ENCODE data around the gene CSF1.

The CSF1 gene

DNA sequence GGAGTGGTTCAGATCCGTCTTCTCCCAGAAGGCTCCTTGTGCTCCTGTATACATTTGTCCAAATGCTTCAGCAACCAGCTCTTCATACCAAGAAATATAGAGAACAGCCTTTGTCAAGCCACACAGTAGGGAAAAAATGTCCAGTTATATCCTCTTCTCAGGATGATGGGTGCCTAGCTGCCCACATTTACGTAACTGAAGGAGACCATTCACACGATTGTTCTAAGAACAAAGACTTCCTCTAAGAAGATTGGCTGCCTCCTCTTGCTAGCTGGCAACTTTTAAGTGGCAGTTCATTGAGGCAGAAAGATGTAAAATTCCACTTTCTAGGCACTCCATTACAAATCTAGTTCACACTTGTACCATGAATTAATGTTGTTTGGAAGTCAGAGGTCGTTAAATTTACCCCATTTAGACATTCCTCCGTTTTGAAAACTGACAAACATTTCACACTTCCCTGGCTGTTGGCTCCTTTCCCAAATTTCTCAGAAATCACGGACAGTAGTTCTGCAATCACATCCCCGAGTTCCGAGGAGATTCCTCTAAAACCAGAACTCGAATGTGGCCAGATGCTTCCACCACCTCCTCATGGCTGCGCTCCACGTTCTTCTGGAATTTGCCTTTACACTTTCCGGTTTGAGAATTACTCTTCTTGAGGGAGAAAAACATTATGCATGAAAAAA, 45.6 kb upstream of the CSF1 start:
- no peak overlapping the region for H3K9ac ChIP-seq (ENCODE audit: low read length)

DNA sequence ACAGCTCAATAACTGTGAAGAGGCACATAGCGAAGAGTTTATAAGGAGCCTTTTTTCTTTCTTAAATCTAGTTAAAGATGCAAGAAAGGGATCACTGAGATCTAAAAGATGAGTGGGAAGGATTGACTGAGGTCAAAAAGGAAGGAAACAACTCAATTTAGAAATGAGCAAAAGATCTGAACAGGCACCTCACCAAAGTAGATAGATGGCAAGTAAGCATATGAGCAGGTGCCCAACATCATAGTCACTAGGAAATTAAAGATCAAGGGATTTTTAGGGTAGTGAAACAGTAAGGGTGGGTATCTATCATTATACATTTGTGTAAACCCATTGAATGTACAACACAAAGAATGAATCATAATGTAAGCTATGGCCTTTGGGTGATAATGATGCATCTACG, 44.6 kb upstream of the CSF1 start:
- H3K79me2 ChIP-seq (ENCODE audit: low read length): no peaks in the 10 kb centered on the region
- no peaks in the 10 kb centered on the region for H3K9me3 ChIP-seq (ENCODE audit: insufficient read depth, low read length)
- H3K4me2 ChIP-seq (ENCODE audit: low read length): no peak overlapping the region
- H4K20me1 ChIP-seq (ENCODE audit: insufficient read depth, low read length): no peaks in the 10 kb centered on the region
- H3K27me3 ChIP-seq (ENCODE audit: low read depth, low read length): no peaks in the 10 kb centered on the region
- H3K36me3 ChIP-seq (replicated peaks; ENCODE audit: low read depth, low read length): no peaks in the 10 kb centered on the region
- H3K9ac ChIP-seq (ENCODE audit: low read length): no peak overlapping the region
- no peak overlapping the region for H2AFZ ChIP-seq (ENCODE audit: low read depth, low read length)
- TF ChIP-seq EZH2phosphoT487 (IDR thresholded peaks at IDR 0.05; ENCODE audit: low read depth): no peak
- TF ChIP-seq, protein P1, sequence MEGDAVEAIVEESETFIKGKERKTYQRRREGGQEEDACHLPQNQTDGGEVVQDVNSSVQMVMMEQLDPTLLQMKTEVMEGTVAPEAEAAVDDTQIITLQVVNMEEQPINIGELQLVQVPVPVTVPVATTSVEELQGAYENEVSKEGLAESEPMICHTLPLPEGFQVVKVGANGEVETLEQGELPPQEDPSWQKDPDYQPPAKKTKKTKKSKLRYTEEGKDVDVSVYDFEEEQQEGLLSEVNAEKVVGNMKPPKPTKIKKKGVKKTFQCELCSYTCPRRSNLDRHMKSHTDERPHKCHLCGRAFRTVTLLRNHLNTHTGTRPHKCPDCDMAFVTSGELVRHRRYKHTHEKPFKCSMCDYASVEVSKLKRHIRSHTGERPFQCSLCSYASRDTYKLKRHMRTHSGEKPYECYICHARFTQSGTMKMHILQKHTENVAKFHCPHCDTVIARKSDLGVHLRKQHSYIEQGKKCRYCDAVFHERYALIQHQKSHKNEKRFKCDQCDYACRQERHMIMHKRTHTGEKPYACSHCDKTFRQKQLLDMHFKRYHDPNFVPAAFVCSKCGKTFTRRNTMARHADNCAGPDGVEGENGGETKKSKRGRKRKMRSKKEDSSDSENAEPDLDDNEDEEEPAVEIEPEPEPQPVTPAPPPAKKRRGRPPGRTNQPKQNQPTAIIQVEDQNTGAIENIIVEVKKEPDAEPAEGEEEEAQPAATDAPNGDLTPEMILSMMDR (IDR thresholded peaks at IDR 0.05; ENCODE audit: low read depth, low read length): no peak
- no peaks in the 10 kb centered on the region for H3K4me1 ChIP-seq (ENCODE audit: low read length)
- no peak overlapping the region for H3K4me3 ChIP-seq (ENCODE audit: low read length)
- H3K27ac ChIP-seq (ENCODE audit: low read length): no peak overlapping the region

More for the DNA sequence above, 45.6 kb upstream of the CSF1 start:
- Histone ChIP-seq H3K4me2 (ENCODE audit: low read length) (no peak overlapping the region), H3K79me2 (ENCODE audit: low read length) (no peaks in the 10 kb centered on the region), H3K4me3 (ENCODE audit: low read length) (no peak overlapping the region), H2AFZ (ENCODE audit: low read depth, low read length) (no peak overlapping the region), H3K27ac (ENCODE audit: low read length) (no peak overlapping the region), H3K4me1 (ENCODE audit: low read length) (no peaks in the 10 kb centered on the region), H4K20me1 (ENCODE audit: insufficient read depth, low read length) (no peaks in the 10 kb centered on the region), H3K9me3 (ENCODE audit: insufficient read depth, low read length) (no peaks in the 10 kb centered on the region), H3K36me3 (replicated peaks; ENCODE audit: low read depth, low read length) (no peaks in the 10 kb centered on the region), H3K27me3 (ENCODE audit: low read depth, low read length) (no peaks in the 10 kb centered on the region)
- TF ChIP-seq, protein P1 (IDR thresholded peaks at IDR 0.05; ENCODE audit: low read depth, low read length): no peak
- TF ChIP-seq EZH2phosphoT487 (IDR thresholded peaks at IDR 0.05; ENCODE audit: low read depth): no peak

DNA sequence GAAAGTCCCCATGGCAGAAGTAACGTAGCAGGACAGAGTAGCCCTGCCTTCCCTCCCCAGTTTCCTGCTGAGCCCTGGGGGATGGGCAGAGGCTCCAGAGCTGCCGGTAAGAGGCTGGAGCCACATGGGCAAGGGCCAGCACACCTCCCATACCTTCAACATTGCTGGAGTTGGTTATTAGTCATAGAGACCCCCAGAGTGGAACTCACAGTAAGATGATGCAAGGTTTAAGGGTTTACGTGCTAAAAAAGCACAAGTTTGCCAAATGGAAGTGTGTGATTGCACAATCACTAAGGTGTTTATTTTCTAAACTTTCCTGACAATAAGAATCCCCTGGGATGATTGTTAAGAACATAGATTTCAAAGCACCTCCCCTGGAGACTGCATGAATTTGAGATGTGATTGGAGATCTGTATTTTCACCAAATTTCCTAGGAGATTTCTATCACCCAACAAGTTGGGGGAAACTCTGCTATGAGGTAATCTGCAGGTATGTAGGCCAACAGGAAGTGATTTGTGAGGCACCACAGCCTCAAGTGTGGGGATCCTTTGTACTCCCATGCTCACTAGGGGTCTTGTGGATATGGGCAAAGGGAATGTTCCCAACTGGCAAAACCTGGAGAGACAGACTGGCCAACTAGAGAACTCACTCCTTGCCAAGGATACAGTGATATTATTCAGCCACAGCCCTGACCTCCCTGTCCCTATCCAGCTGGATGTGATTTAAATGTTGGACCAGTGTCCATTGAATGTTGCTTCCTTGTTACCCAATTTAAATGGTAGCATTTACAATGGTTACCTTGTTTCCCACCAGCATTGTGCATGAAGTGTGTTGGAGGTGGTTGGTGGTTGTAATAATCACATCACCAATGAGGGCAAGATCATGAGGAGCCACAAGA, 37.1 kb upstream of the CSF1 start:
- no peaks in the 10 kb centered on the region for H3K4me1 ChIP-seq (ENCODE audit: low read length)
- H3K9me3 ChIP-seq (ENCODE audit: insufficient read depth, low read length): no peaks in the 10 kb centered on the region
- no peak overlapping the region for H3K4me2 ChIP-seq (ENCODE audit: low read length)

More for the DNA sequence above, 37.1 kb upstream of the CSF1 start:
- Histone ChIP-seq H4K20me1 (ENCODE audit: insufficient read depth, low read length) (no peaks in the 10 kb centered on the region), H2AFZ (ENCODE audit: low read depth, low read length) (no peak overlapping the region), H3K27me3 (ENCODE audit: low read depth, low read length) (peaks cover 8% of the 10 kb centered on the region; the same call in 1 of the 2 replicates), H3K9ac (ENCODE audit: low read length) (no peak overlapping the region), H3K27ac (ENCODE audit: low read length) (no peak overlapping the region), H3K79me2 (ENCODE audit: low read length) (no peaks in the 10 kb centered on the region), H3K36me3 (replicated peaks; ENCODE audit: low read depth, low read length) (no peaks in the 10 kb centered on the region), H3K4me3 (ENCODE audit: low read length) (no peak overlapping the region)
- TF ChIP-seq, protein P1 (IDR thresholded peaks at IDR 0.05; ENCODE audit: low read depth, low read length): no peak
- TF ChIP-seq EZH2phosphoT487 (IDR thresholded peaks at IDR 0.05; ENCODE audit: low read depth): no peak
